GM12892 (cell line): Measurements from ENCODE around the gene CLN6.

ENCODE experiments used
- POLR2A ChIP-seq: IDR thresholded peaks from 2 replicates; pipeline ENCODE4 v1.6.1; 2011; ENCODE audit warnings: low read depth, low read length, control low read depth
- POLR2AphosphoS5 ChIP-seq: IDR thresholded peaks from 2 replicates; pipeline ENCODE4 v1.6.1; 2011; ENCODE audit warnings: low read depth, low read length, control low read depth
- TAF1 ChIP-seq: IDR thresholded peaks from 2 replicates; pipeline ENCODE4 v1.6.1; 2011; ENCODE audit warnings: low read depth, mild to moderate bottlenecking, control low read depth, low read length, borderline replicate concordance

- TF ChIP-seq POLR2A: no peak; the same call in 1 of the 2 replicates
- TF ChIP-seq POLR2AphosphoS5: no peak
- no peak for TF ChIP-seq TAF1
Observed at GRCh38 chr15:68191555-68191954, 38.0 kb downstream of the CLN6 start.
